ENCODE data around the gene MRPL28.

DNA sequence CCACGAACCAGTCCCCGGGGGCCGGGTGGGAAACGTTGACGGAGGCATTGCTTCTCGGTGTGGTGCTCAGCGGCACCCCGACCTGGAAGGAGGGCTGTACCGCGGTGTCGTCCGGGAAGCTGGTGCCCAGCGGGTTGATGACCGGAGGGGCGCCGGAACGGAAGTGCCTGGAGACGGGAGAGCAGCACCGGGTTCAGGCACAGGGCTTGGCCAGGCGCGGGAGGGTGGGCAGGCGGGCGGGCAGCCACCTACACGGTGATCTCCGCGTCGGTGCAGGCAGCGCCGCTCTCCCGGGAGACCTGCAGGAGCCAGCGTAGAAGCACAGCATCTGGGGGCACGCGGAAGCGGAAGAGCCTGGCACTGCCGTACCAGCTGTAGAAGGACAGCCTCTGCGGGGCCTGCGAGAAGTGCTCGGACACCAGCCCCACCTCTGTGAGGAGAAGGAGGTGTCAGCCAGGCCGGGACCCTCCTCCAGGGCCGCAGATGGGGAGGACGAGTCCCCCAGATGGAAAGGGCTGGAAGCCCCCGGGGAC lies 7.1 kb upstream of the MRPL28 start:
- TF ChIP-seq, protein P1, sequence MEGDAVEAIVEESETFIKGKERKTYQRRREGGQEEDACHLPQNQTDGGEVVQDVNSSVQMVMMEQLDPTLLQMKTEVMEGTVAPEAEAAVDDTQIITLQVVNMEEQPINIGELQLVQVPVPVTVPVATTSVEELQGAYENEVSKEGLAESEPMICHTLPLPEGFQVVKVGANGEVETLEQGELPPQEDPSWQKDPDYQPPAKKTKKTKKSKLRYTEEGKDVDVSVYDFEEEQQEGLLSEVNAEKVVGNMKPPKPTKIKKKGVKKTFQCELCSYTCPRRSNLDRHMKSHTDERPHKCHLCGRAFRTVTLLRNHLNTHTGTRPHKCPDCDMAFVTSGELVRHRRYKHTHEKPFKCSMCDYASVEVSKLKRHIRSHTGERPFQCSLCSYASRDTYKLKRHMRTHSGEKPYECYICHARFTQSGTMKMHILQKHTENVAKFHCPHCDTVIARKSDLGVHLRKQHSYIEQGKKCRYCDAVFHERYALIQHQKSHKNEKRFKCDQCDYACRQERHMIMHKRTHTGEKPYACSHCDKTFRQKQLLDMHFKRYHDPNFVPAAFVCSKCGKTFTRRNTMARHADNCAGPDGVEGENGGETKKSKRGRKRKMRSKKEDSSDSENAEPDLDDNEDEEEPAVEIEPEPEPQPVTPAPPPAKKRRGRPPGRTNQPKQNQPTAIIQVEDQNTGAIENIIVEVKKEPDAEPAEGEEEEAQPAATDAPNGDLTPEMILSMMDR (IDR thresholded peaks at IDR 0.05; ENCODE audit: extremely low read depth in 1 of 2, insufficient read depth in 1 of 2, low read depth in 1 of 2, low read length in 2 of 2), result no peak
- TF ChIP-seq POLR2A (IDR thresholded peaks at IDR 0.05; ENCODE audit: low read depth, low read length) (no peak), EZH2 (IDR thresholded peaks at IDR 0.05; ENCODE audit: borderline replicate concordance, low read depth, low read length, severe bottlenecking) (no peak), POLR2AphosphoS5 (IDR thresholded peaks at IDR 0.05; ENCODE audit: insufficient read depth, low read depth, low read length) (no peak), GATA2 (IDR thresholded peaks at IDR 0.05; ENCODE audit: insufficient read depth, insufficient read length, low read depth, low read length) (no peak), JUN (IDR thresholded peaks at IDR 0.05; ENCODE audit: borderline replicate concordance, insufficient read depth, insufficient read length, low read depth) (no peak), MYC (IDR thresholded peaks at IDR 0.05; ENCODE audit: low read depth, low read length) (no peak)
- TF ChIP-seq, protein P2, sequence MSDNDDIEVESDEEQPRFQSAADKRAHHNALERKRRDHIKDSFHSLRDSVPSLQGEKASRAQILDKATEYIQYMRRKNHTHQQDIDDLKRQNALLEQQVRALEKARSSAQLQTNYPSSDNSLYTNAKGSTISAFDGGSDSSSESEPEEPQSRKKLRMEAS (IDR thresholded peaks at IDR 0.05; ENCODE audit: insufficient read depth, insufficient read length), result no peak

Data from endothelial cell of umbilical vein (primary cell).